Fibroblast of lung (primary cell): ENCODE results near the gene TRH.
"Not testable (repeated sequence)": the region's sequence is repeated elsewhere in the genome, so short reads cannot be mapped to it uniquely, and the experiment has no call there.

Experiments used
- EZH2 ChIP-seq: IDR thresholded peaks from 2 replicates; pipeline ENCODE4 v1.5.1; 2012; ENCODE audit warnings: low read length, control low read depth, mild to moderate bottlenecking; ENCODE audit errors: missing control alignments
- TF ChIP-seq, protein P1 (sequence below), 2 donors: IDR thresholded peaks in 1 of 2; conservative IDR thresholded peaks in 1 of 2; 1 replicate in 1 of 2; 2 replicates in 1 of 2; pipeline ENCODE4 v1.5.1; 2011 to 2012; ENCODE audit warnings: low read length in 2 of 2, control low read depth in 1 of 2, inconsistent platforms in 1 of 2, low read depth in 1 of 2, mild to moderate bottlenecking in 1 of 2

DNA sequence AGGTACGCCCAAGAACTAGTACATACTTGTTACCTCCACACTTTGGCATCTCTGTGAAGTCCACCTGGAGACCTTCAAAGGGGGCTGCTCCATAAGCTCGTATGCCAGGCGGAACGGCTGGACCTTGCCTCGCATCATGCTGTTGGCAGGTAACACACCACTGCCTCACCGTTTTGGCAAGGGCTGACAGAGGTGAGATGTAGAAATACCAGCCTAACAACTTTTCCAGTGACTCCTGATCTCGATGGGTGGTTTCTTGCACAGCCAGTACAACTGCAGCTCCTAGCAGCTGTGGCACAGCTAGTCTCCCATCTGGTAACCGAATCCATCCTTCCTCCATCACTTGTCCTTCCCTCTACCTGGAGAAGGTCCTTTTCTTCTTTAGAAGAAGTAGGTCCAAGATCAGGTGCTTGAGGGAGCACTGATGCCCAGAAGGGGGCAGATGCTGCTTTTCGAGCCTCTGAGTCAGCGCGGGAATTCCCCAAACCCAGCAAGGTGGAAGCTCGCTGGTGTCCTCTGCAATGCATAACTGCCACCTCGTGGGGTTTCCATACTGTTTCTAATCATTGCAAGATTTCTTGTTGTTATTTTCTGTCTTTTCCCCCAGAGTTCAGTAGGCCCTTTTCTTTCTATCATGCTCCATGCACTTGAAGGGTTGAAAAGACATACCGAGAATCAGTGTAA, 51.8 kb downstream of the TRH start:
- TF ChIP-seq, protein P1, sequence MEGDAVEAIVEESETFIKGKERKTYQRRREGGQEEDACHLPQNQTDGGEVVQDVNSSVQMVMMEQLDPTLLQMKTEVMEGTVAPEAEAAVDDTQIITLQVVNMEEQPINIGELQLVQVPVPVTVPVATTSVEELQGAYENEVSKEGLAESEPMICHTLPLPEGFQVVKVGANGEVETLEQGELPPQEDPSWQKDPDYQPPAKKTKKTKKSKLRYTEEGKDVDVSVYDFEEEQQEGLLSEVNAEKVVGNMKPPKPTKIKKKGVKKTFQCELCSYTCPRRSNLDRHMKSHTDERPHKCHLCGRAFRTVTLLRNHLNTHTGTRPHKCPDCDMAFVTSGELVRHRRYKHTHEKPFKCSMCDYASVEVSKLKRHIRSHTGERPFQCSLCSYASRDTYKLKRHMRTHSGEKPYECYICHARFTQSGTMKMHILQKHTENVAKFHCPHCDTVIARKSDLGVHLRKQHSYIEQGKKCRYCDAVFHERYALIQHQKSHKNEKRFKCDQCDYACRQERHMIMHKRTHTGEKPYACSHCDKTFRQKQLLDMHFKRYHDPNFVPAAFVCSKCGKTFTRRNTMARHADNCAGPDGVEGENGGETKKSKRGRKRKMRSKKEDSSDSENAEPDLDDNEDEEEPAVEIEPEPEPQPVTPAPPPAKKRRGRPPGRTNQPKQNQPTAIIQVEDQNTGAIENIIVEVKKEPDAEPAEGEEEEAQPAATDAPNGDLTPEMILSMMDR (conservative IDR thresholded peaks at IDR 0.05 in 1 of 2, IDR thresholded peaks at IDR 0.05 in 1 of 2; ENCODE audit: low read depth in 1 of 2, low read length in 2 of 2) = not testable (repeated sequence)
- not testable (repeated sequence) for TF ChIP-seq EZH2
